Duodenal mucosa (tissue), 2 donors: ENCODE results near the gene ATP6V0A1.

Experiments used
- H3K27ac ChIP-seq: one replicate; pipeline ENCODE4 v1.7.0; 2013; ENCODE audit warnings: low read depth, low read length
- H3K27me3 ChIP-seq, 2 donors: one replicate each; pipeline ENCODE4 v1.7.0; 2013; ENCODE audit warnings: low read length in 2 of 2, control low read depth in 1 of 2; ENCODE audit not compliant: insufficient read depth in 2 of 2, control insufficient read depth in 1 of 2
- H3K36me3 ChIP-seq, 2 donors: one replicate each; pipeline ENCODE4 v1.7.0; 2013; ENCODE audit warnings: low read length in 2 of 2, control low read depth in 1 of 2; ENCODE audit not compliant: insufficient read depth in 2 of 2, control insufficient read depth in 1 of 2
- H3K4me1 ChIP-seq, 2 donors: one replicate each; pipeline ENCODE4 v1.7.0; 2013; ENCODE audit warnings: low read length in 2 of 2, control low read depth in 1 of 2; ENCODE audit not compliant: insufficient read depth in 2 of 2, control insufficient read depth in 1 of 2
- H3K4me3 ChIP-seq, 2 donors: one replicate each; pipeline ENCODE4 v1.7.0; 2013; ENCODE audit warnings: low read length in 2 of 2, low read depth in 1 of 2
- H3K9ac ChIP-seq, 2 donors: one replicate each; pipeline ENCODE4 v1.7.0; 2013; ENCODE audit warnings: low read length in 2 of 2, low read depth in 1 of 2
- H3K9me3 ChIP-seq, 2 donors: one replicate each; pipeline ENCODE4 v1.7.0; 2013; ENCODE audit warnings: low read length in 2 of 2, control low read depth in 1 of 2; ENCODE audit not compliant: control insufficient read depth in 1 of 2

The ATP6V0A1 gene

DNA sequence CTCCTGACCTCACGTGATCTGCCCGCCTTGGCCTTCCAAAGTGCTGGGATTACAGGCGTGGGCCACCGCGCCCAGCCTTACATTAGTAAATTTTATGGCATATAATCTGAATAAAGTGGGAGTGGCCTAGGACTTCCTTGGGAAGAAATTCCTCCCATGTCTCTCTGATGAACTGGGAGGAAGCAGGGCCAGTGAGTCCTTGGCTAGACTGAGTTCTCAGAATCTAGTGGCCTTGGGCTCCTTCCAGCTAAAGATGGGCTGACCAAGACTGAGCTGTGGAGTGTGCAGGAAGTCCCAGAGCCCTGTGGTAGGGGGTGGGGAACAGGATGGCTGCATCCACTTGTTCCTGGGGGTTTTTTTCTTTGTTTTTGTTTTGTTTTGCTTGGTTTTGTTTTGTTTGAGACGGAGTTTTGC lies 67.4 kb downstream of the ATP6V0A1 start:
- H3K27me3 ChIP-seq, result no peaks in the 10 kb centered on the region
- peaks cover 7 to 10% of the 10 kb centered on the region in 2 donors for H3K36me3 ChIP-seq
- no peak overlapping the region for H3K27ac ChIP-seq
- H3K9ac ChIP-seq, result no peak overlapping the region
- H3K9me3 ChIP-seq, result no peaks in the 10 kb centered on the region
- H3K4me3 ChIP-seq, result no peak overlapping the region
- peaks cover 9 to 37% of the 10 kb centered on the region in 2 donors for H3K4me1 ChIP-seq

- Histone ChIP-seq H3K27me3 (no peaks in the 10 kb centered on the region), H3K27ac (no peak overlapping the region), H3K36me3 (no peaks in the 10 kb centered on the region), H3K4me3 (no peak overlapping the region), H3K4me1 (peaks cover 6 to 28% of the 10 kb centered on the region in 2 donors), H3K9ac (no peak overlapping the region), H3K9me3 (no peaks in the 10 kb centered on the region)
Observed at GRCh38 chr17:42527932-42528331, 69.3 kb downstream of the ATP6V0A1 start.

GRCh38 chr17:42529061-42529460 lies 70.4 kb downstream of the ATP6V0A1 start:
- no peaks in the 10 kb centered on the region for H3K9me3 ChIP-seq
- H3K27me3 ChIP-seq, result no peaks in the 10 kb centered on the region
- no peak overlapping the region for H3K4me3 ChIP-seq
- H3K27ac ChIP-seq, result no peak overlapping the region
- H3K36me3 ChIP-seq, result no peaks in the 10 kb centered on the region
- H3K9ac ChIP-seq, result no peak overlapping the region
- H3K4me1 ChIP-seq, result peaks cover 6 to 26% of the 10 kb centered on the region in 2 donors

- Histone ChIP-seq H3K4me3 (peak overlapping the region in 1 of 2 donors; percentile 1), H3K27me3 (no peaks in the 10 kb centered on the region), H3K27ac (no peak overlapping the region), H3K36me3 (no peaks in the 10 kb centered on the region), H3K9me3 (no peaks in the 10 kb centered on the region), H3K4me1 (peaks cover 13 to 38% of the 10 kb centered on the region in 2 donors), H3K9ac (no peak overlapping the region)
Observed at GRCh38 chr17:42530952-42531454, 72.3 kb downstream of the ATP6V0A1 start.

- no peaks in the 10 kb centered on the region for H3K9me3 ChIP-seq
- H3K4me1 ChIP-seq, result peaks cover 15 to 39% of the 10 kb centered on the region in 2 donors
- H3K36me3 ChIP-seq, result no peaks in the 10 kb centered on the region
- peak overlapping the region in 1 of 2 donors; percentile 69 for H3K9ac ChIP-seq
- peak overlapping the region; percentile 42 to 68 for H3K4me3 ChIP-seq
- H3K27ac ChIP-seq, result peak overlapping the region; percentile 72
- no peaks in the 10 kb centered on the region for H3K27me3 ChIP-seq
Observed at GRCh38 chr17:42531455-42532354, 73.0 kb downstream of the ATP6V0A1 start.

DNA sequence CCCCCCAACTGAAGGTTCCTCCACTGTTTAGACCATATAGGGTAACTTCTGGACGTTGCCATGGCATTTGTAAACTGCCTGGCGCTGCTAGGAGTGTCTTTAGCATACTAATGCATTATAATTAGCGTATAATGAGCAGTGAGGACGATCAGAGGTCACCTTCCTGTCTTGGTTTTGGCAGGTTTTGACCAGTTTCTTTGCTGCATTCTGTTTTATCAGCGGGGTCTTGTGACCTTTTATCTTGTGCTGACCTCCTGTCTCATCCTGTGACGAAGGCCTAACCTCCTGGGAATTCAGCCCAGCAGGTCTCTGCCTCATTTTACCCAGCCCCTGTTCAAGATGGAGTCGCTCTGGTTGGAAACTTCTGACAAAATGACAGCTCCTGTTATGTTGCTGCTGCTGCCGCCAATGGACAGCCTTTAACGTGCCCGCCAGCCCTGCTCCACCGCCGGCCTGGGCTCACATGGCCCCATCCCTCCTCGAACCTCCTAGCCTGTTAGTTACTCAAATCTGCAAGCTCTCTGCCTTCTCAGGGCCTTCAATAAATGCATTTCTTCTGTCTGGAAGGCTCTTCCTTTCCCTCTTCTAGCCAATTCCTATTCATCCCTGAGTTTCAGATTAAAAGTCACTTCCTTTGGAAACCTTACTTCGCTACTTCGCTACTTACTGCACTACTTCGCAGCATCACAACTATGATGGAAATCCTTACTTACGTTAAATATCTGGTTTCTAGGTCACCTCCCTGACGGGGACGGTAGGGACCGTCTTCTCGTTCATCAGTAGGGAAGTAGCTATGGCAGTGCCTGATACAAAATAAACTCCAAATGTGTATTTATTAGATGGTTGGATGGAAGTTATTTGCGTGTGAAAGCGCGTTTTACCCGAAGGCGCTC lies 76.7 kb downstream of the ATP6V0A1 start:
- Histone ChIP-seq H3K9ac (peak overlapping the region; percentile 65 to 92), H3K36me3 (peaks cover 0 to 15% of the 10 kb centered on the region in 2 donors), H3K27me3 (no peaks in the 10 kb centered on the region), H3K4me1 (peaks cover 23 to 35% of the 10 kb centered on the region in 2 donors), H3K9me3 (no peaks in the 10 kb centered on the region), H3K27ac (peak overlapping the region; percentile 88), H3K4me3 (peak overlapping the region; percentile 87 to 89)

GRCh38 chr17:42536048-42536371 lies 77.3 kb downstream of the ATP6V0A1 start, which contains the start of gene NAGLU:
Gene NAGLU, plus strand, starts transcription at chr17:42536241. Its CDS starts 32 bp downstream, at chr17:42536273.
- H3K36me3 ChIP-seq, result peaks cover 0 to 17% of the 10 kb centered on the region in 2 donors
- peak within 1 kb of the TSS; percentile 87 to 89 for H3K4me3 ChIP-seq
- peak within 1 kb of the TSS; percentile 88 for H3K27ac ChIP-seq
- H3K4me1 ChIP-seq, result peaks cover 27 to 33% of the 10 kb centered on the region in 2 donors
- H3K9me3 ChIP-seq, result no peaks in the 10 kb centered on the region
- H3K27me3 ChIP-seq, result no peaks in the 10 kb centered on the region
- H3K9ac ChIP-seq, result peak within 1 kb of the TSS; percentile 81 to 92

- H3K4me3 ChIP-seq, result peak overlapping the region; percentile 68 to 89
- peaks cover 0 to 20% of the 10 kb centered on the region in 2 donors for H3K36me3 ChIP-seq
- H3K4me1 ChIP-seq, result peaks cover 29 to 33% of the 10 kb centered on the region in 2 donors
- H3K27ac ChIP-seq, result peak overlapping the region; percentile 73
- peak overlapping the region; percentile 64 to 81 for H3K9ac ChIP-seq
- no peaks in the 10 kb centered on the region for H3K9me3 ChIP-seq
- H3K27me3 ChIP-seq, result no peaks in the 10 kb centered on the region
Observed at GRCh38 chr17:42536372-42537155, 77.9 kb downstream of the ATP6V0A1 start.

- H3K4me3 ChIP-seq, result peak overlapping the region; percentile 68 to 89
- no peaks in the 10 kb centered on the region for H3K27me3 ChIP-seq
- H3K9me3 ChIP-seq, result no peaks in the 10 kb centered on the region
- H3K36me3 ChIP-seq, result peaks cover 0 to 21% of the 10 kb centered on the region in 2 donors
- H3K9ac ChIP-seq, result peak overlapping the region; percentile 64 to 81
- no peak overlapping the region for H3K27ac ChIP-seq
- peaks cover 29 to 33% of the 10 kb centered on the region in 2 donors for H3K4me1 ChIP-seq
Observed at GRCh38 chr17:42537156-42537805, 78.6 kb downstream of the ATP6V0A1 start.
